ENCODE measurements around the gene TMEM129.
A peak's percentile ranks its signal among the peaks of the same experiment; 100 is the strongest.

The TMEM129 gene

DNA sequence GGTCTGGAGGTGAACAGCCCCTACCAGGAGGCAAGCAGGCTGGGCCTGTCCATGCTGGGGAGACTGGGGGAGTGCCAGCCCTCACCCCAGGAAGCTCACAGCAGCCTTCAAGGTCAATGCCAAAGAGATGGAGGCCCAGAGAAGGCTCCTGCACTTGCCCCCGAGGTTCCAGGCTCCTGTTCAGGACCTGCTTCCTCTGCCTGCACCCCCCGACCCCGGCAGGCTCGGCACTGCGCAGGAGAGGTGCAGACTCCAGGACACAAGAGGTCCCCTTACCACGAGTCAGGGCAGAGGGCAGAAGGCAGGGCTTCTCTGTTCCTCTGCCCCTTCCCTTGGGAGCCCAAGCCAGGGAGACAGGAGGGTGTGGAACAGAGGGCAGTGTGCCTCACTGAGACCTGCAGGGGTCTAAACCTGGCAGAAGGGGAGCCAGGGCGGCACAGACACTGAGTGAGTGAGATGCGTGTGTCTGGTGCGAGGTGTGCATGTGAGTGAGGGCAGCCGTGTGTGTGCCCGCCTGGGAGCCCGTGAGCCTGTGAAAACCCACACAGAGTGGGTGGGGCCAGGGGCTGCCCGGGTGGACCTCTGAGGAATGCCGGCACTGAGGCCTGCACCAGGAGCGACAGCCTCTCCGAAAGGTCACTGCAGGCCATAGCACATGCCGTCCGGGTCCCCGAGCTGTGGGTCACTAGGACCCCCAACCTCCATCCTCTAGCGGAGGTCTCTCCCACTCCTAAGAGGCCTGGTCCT is 41.3 kb upstream of the TMEM129 start:
- no peaks in the 10 kb centered on the region for H3K36me3 Mint-ChIP-seq
- DNase-seq (ENCODE audit: low spot score in 2 of 2) (no peak), ATAC-seq (ENCODE audit: low read depth) (no peak)
- no peaks in the 10 kb centered on the region for H3K9me3 Mint-ChIP-seq
- H3K27me3 Mint-ChIP-seq = peaks cover 12% of the 10 kb centered on the region
- H3K4me1 Mint-ChIP-seq = peaks cover 6% of the 10 kb centered on the region
- H3K4me3 Mint-ChIP-seq = peak overlapping the region; percentile 21
- H3K27ac Mint-ChIP-seq = no peak overlapping the region

DNA sequence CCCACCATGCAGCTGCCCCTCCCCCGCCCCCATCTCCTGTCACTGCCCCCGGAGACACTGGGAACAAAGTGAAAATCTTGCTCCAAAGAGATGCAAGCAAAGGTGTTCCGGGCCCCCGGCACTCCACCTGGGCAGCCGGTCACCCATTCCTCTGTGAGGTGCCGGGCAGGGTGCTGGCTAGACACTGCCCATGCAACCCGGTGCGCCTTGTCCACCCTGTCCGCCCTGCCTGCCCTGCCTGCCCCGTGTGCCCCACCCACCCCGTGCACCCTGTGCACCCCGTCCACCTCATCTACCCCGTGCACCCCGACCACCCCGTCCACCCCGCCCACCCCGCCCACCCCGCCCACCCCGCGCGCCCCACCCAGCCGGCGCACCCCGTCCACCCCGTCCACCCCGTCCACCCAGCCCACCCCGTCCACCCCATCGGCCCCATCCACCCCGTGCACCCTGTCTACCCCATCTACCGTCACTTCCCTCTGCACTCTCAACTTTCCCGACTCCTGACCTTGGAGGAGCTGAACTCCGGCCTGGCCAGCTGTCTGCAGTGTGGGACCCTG is 40.1 kb upstream of the TMEM129 start:
- H3K27me3 Mint-ChIP-seq = peaks cover 13% of the 10 kb centered on the region
- no peak overlapping the region for H3K27ac Mint-ChIP-seq
- peaks cover 6% of the 10 kb centered on the region for H3K4me1 Mint-ChIP-seq
- ATAC-seq (ENCODE audit: low read depth) (no peak), DNase-seq (ENCODE audit: low spot score in 2 of 2) (no peak)
- no peaks in the 10 kb centered on the region for H3K36me3 Mint-ChIP-seq
- no peak overlapping the region for H3K4me3 Mint-ChIP-seq
- H3K9me3 Mint-ChIP-seq = no peaks in the 10 kb centered on the region

DNA sequence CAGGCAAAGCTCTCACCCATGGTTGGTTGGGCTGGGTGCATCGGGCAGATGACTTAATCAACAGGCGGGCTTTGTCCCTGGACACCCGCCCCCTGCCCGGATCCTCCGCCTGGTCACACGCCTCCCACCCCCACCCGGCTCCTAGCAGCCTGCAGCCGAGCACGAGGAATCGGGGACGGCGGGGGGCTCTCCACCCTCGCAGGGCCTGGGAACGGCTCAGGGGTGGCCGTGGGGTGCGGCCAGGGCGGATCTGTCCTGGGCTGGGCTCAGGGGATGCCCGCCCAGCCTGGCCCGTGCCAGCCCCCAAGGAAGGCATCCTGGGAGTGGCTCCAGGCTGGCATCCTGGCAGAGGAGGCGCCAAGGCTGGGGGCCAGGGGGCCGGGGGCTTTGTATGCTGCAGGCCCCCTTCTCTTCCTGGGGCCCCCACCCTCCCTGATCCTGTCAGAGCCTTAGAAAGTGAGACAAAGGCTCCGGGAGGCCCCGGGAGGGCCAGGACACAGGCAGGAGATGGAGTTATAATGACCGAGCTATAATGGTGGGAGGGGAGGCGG is 39.5 kb upstream of the TMEM129 start:
- H3K27ac Mint-ChIP-seq = no peak overlapping the region
- peaks cover 13% of the 10 kb centered on the region for H3K27me3 Mint-ChIP-seq
- no peaks in the 10 kb centered on the region for H3K36me3 Mint-ChIP-seq
- H3K9me3 Mint-ChIP-seq = no peaks in the 10 kb centered on the region
- ATAC-seq (ENCODE audit: low read depth) (no peak), DNase-seq (ENCODE audit: low spot score in 2 of 2) (no peak)
- peaks cover 5% of the 10 kb centered on the region for H3K4me1 Mint-ChIP-seq
- H3K4me3 Mint-ChIP-seq = no peak overlapping the region

DNA sequence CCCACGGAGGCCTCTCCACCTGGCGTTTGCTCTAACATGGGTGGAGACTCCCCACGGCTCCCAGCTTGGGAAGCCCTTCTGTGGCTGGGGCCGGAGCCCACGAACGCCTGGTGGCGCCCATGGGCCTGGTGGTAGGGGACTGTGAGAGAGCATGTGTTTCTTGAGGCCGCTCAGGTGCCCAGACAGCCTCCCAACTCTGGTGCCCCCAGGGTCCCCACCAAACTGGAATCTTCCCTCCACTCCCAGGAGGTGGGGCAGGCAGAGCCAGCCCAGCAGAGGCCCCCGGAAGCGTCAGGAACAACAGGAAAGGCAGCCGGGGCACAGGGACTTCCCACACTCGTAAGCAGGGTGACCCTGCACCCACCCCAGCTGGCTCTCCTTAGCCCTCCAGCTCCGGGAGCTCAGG is 38.7 kb upstream of the TMEM129 start:
- H3K9me3 Mint-ChIP-seq = no peaks in the 10 kb centered on the region

DNA sequence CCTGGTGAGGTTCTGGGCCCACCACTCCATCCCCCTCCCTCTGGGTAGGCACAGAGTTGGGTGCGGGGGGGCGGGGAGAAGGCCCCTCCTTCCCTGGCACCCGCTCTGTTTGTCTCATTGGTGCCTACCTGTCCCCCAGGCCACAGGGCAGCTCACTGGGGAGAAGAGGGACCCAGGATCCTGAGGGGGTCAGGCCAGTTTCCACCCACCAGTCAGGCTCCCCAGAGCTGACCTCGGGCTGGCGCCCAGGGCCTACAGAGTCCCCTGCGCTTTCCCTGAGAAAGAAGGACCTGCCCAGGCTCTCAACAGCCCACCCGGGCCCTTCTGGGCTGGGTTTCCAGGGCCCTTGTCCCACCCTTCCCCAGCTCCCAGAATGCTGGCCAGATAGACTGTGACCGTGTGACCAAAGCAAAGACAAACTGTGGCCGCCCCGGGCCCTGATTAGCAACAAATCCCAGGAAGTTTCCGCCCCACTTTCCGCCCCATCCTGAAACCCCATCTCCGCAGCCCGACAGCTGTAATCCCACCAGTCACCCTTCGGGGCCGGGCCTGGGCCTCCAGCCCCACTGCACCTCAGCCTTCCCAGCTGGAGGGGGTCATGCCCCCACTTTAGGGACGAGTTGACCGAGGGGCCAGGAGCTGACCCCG is 38.2 kb upstream of the TMEM129 start:
- DNase-seq (ENCODE audit: low spot score in 2 of 2) (no peak), ATAC-seq (ENCODE audit: low read depth) (no peak)
- Mint-ChIP-seq H3K27me3 (peaks cover 13% of the 10 kb centered on the region), H3K4me1 (peaks cover 2% of the 10 kb centered on the region), H3K4me3 (no peak overlapping the region), H3K36me3 (no peaks in the 10 kb centered on the region), H3K9me3 (no peaks in the 10 kb centered on the region), H3K27ac (no peak overlapping the region)

More for the DNA sequence above, 38.7 kb upstream of the TMEM129 start:
- Mint-ChIP-seq H3K4me1 (peaks cover 2% of the 10 kb centered on the region), H3K4me3 (no peak overlapping the region), H3K27me3 (peaks cover 13% of the 10 kb centered on the region), H3K27ac (no peak overlapping the region), H3K36me3 (no peaks in the 10 kb centered on the region)
- ATAC-seq (ENCODE audit: low read depth) = peak; percentile 29
- DNase-seq (ENCODE audit: low spot score in 2 of 2) = no peak

DNA sequence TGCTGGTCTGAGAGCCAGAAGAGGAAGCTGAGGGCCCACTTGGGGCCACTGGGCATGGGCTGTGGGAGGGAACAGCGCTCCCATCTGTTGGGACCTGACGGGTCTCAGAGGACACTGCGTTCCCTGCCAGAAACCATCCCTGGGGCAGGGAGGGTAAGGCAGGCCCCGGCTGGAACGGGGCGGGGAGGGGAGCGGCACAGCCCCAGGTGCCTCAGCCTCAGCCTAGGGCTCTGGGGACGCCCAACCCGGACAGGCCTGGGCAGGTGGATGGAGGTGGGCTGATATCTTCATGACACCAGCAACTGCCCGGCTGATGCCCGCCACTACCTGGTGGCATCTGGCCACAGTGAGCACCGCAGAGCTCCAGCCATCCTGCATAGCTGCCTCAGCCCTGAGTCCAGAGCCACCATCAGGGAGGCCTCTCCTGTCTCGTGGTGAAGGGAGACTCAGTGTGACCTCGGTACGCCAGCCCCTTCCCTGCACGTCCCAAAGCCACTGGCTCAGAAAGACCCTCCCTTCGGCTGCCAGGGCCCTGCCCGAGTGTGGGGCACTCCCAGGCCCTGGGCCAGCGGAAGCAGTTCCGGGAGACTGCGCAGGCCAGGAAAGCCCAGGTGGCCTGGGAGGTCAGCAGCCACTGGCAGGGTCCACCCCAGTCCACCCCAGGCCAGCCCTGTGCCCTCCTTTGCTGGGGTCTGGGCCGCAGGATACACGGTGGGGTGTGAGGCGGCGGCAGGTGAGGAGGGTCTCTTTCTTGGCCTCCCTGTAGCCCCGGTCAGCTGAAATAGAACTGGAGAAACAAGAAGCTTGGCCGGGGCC is 37.4 kb upstream of the TMEM129 start:
- peaks cover 2% of the 10 kb centered on the region for H3K4me1 Mint-ChIP-seq
- DNase-seq (ENCODE audit: low spot score in 2 of 2) = no peak
- H3K9me3 Mint-ChIP-seq = no peaks in the 10 kb centered on the region
- ATAC-seq (ENCODE audit: low read depth) = no peak
- no peaks in the 10 kb centered on the region for H3K36me3 Mint-ChIP-seq
- H3K27ac Mint-ChIP-seq = no peak overlapping the region
- no peak overlapping the region for H3K4me3 Mint-ChIP-seq
- peaks cover 13% of the 10 kb centered on the region for H3K27me3 Mint-ChIP-seq

DNA sequence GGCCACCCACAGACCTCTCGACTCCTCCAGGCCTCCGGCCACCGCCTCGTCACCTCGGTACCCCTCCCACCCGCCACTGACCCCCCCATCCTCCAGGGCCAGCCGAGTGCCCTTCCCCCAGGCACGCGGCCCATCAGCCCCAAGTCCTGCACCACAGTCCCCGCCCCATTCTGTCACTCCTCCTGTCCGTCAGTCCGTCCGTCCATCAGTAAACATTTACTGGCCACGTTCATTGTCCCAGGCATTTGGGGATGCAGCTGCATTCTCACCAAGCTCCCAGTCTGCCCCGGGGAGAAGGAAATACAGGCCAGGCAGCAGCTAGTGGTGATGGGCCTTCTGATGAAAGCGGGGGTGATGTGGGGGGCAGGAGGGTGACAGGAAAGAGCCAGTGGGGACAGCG is 36.7 kb upstream of the TMEM129 start:
- peaks cover 5% of the 10 kb centered on the region for H3K4me1 Mint-ChIP-seq
- DNase-seq (ENCODE audit: low spot score in 2 of 2) (no peak), ATAC-seq (ENCODE audit: low read depth) (no peak)
- no peaks in the 10 kb centered on the region for H3K9me3 Mint-ChIP-seq
- H3K4me3 Mint-ChIP-seq = no peak overlapping the region
- H3K27ac Mint-ChIP-seq = no peak overlapping the region
- no peaks in the 10 kb centered on the region for H3K36me3 Mint-ChIP-seq
- H3K27me3 Mint-ChIP-seq = peaks cover 13% of the 10 kb centered on the region

DNA sequence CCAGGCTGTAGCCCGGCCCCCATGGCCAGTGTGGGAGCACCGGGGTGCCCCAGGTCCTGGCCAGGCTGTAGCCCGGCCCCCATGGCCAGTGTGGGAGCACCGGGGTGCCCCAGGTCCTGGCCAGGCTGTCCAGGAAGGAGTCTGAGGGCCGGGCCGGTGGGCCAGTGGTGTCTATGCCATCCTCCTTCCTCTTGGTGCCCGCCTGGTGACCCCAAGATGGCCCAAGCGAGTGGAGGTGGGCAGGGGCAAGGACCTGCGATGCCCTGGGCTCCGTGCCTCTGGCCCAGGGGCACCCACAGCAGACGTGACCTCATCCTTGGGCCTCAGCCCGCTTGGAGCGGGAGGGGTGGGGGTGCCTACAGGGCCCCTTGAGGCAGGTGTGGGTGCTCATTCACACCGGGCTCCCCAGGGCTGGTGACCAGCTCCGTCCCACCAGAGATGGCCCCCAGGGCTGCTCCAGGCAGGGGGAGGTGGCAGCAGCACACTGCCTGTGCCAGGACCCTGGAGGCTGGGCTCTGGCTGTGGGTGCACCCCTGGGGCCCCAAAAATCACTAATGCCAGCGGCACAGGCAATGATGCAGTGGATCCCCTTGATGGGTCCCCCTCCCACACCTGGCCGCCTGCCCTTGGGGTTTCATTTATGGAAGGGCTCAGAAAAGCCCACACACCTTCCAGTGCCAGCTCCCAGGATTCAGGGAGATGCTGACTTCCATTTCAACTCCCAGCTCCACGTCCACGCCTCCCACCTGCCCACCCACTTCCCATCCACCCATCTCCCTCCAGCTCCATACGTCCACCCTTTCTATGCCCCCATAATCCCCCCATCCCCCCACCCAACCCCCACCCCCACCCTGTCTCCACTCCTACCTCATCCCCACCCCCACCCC is 36.0 kb upstream of the TMEM129 start:
- ATAC-seq (ENCODE audit: low read depth) (no peak), DNase-seq (ENCODE audit: low spot score in 2 of 2) (no peak)
- Mint-ChIP-seq H3K9me3 (no peaks in the 10 kb centered on the region), H3K27me3 (peaks cover 11% of the 10 kb centered on the region), H3K4me1 (peaks cover 6% of the 10 kb centered on the region), H3K36me3 (no peaks in the 10 kb centered on the region), H3K27ac (no peak overlapping the region), H3K4me3 (no peak overlapping the region)

DNA sequence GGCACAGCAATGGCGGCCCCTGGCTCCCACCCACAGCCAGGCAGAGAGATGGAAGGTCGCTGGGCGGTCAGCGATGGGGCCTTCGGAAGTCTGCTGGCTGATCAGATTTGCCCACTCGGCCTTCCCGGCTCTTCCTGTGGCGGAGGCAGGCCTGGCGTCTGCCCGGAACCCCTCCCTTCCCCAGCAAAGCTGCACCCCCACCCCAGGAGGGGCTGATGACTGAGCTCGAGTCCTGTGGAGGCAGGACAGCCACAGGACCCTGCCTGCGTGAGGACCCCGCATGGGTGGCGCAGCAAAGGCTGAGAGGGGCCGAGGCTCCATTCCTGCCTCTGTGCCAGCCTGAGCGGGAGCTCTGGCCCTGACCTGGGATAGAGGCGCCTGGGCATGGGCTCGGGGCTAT is 35.0 kb upstream of the TMEM129 start:
- DNase-seq (ENCODE audit: low spot score in 2 of 2) (no peak), ATAC-seq (ENCODE audit: low read depth) (no peak)
- Mint-ChIP-seq H3K27ac (no peak overlapping the region), H3K27me3 (peaks cover 9% of the 10 kb centered on the region), H3K4me3 (no peak overlapping the region), H3K36me3 (no peaks in the 10 kb centered on the region), H3K4me1 (peaks cover 6% of the 10 kb centered on the region), H3K9me3 (no peaks in the 10 kb centered on the region)

DNA sequence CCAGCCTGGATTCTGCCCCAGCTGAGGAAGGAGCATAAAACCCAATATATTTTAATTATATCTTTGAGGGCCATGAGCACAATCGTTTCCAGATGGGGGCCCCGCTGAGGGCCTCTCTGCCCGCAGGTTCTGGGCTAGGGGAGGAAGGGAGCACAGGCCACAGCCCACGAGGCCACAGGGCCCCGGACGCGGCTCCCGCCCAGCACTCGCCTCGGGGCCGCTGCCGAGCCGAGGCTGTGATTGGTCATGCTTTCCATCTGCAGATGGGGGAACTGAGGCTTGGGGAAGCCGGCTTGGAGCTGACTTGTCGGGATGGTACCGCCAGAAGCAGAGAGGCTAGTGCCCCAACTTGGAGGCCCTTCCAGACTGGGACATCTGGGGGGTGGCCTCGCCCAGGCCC is 34.2 kb upstream of the TMEM129 start:
- ATAC-seq (ENCODE audit: low read depth) (no peak), DNase-seq (ENCODE audit: low spot score in 2 of 2) (no peak)
- H3K9me3 Mint-ChIP-seq = no peaks in the 10 kb centered on the region
- peaks cover 13% of the 10 kb centered on the region for H3K27me3 Mint-ChIP-seq
- no peak overlapping the region for H3K4me3 Mint-ChIP-seq
- H3K36me3 Mint-ChIP-seq = no peaks in the 10 kb centered on the region
- H3K4me1 Mint-ChIP-seq = peaks cover 6% of the 10 kb centered on the region
- no peak overlapping the region for H3K27ac Mint-ChIP-seq

DNA sequence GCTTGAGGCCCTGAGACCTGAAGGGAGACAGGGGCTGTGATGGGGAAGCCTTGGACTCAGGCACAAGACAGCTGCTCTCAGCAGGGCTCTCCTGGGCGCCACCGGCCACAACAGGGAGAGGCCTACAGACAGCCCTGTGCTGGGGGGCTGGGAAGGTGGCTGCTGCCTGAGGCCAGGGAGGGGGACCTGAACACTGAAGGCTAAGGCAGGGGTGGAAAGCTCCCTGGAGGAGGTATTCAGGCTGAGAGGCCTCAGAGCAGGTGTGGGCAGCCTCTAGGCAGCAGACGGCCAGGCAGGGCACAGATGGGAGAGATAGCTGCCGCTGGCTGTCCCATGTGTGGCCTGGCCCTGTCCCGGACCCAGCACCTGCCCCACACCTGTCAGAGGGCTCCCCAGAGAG is 33.2 kb upstream of the TMEM129 start:
- DNase-seq (ENCODE audit: low spot score in 2 of 2) (no peak), ATAC-seq (ENCODE audit: low read depth) (no peak)
- no peak overlapping the region for H3K4me3 Mint-ChIP-seq
- H3K27ac Mint-ChIP-seq = no peak overlapping the region
- H3K27me3 Mint-ChIP-seq = peaks cover 10% of the 10 kb centered on the region
- H3K36me3 Mint-ChIP-seq = no peaks in the 10 kb centered on the region
- H3K4me1 Mint-ChIP-seq = peaks cover 4% of the 10 kb centered on the region
- no peaks in the 10 kb centered on the region for H3K9me3 Mint-ChIP-seq

DNA sequence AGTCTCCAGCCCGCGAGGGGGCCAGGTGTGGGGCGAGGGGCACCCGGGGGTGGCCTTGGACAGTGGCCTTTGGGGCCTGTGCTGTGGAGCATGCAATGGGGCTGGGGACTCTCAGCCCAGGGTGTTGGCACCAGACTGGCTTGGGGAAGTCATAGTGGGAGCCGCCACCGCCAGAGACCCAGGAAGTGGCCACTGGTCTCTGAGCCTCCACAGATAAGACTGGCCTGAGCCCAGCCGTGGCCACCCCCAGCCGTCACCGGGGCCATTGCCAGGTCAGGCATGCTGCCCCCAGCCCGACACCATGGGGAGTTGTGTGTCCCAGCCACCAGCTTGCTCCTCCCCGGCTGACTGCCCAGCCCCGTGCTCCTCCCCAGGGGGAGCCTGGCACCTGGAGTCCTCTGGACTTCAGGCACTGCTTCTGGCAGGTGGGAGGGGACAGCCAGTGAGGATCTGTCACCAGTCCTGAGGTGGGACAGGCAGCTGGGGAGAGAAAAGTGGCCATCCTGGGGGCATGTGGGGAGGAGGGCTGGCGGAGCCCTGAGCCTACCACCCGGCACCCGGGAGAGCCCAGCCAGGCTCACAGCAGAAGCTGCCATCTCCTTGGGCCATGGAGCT is 32.7 kb upstream of the TMEM129 start:
- peaks cover 4% of the 10 kb centered on the region for H3K4me1 Mint-ChIP-seq
- no peaks in the 10 kb centered on the region for H3K36me3 Mint-ChIP-seq
- peaks cover 10% of the 10 kb centered on the region for H3K27me3 Mint-ChIP-seq
- H3K27ac Mint-ChIP-seq = no peak overlapping the region
- DNase-seq (ENCODE audit: low spot score in 2 of 2) (no peak), ATAC-seq (ENCODE audit: low read depth) (no peak)
- H3K9me3 Mint-ChIP-seq = no peaks in the 10 kb centered on the region
- H3K4me3 Mint-ChIP-seq = no peak overlapping the region

DNA sequence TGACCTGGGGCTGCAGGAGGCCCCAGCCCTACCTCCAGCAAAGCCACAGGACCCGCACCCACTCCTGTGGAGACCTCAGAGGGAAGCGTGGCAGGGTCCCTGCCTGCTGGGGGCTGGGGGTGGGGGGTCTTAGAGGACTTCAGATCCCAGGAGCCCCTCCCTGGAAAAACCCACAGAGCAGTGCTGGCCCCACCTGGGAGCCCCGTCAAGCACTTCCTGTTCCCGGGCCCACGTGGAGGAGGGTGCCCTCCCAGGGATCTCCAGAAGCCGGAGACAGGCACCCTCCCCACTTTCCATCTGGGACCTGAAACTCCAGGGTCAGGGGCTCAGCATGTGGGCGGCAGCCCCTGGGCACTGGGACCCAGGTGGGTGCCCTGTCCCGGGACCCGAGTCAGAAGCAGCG is 32.2 kb upstream of the TMEM129 start:
- H3K4me3 Mint-ChIP-seq = no peak overlapping the region
- H3K4me1 Mint-ChIP-seq = peaks cover 4% of the 10 kb centered on the region
- no peak overlapping the region for H3K27ac Mint-ChIP-seq
- no peak for ATAC-seq (ENCODE audit: low read depth)
- peaks cover 10% of the 10 kb centered on the region for H3K27me3 Mint-ChIP-seq
- no peak for DNase-seq (ENCODE audit: low spot score in 2 of 2)
- H3K9me3 Mint-ChIP-seq = no peaks in the 10 kb centered on the region
- no peaks in the 10 kb centered on the region for H3K36me3 Mint-ChIP-seq

All from memory B cell (primary cell).